ENCODE measurements around the gene KCNK3.
"Not testable (repeated sequence)": the region's sequence is repeated elsewhere in the genome, so short reads cannot be mapped to it uniquely, and the experiment has no call there.

Gene KCNK3

GRCh38 chr2:26733413-26733812, 40.9 kb downstream of the KCNK3 start:
- DNase-seq = no peak

- DNase-seq = no peak
Observed at GRCh38 chr2:26735097-26735496, 42.6 kb downstream of the KCNK3 start.

- no peak for DNase-seq
Observed at GRCh38 chr2:26735883-26736588, 43.5 kb downstream of the KCNK3 start.

- no peak for DNase-seq
Observed at GRCh38 chr2:26737221-26737620, 44.7 kb downstream of the KCNK3 start.

- DNase-seq = no peak
Observed at GRCh38 chr2:26738481-26738880, 46.0 kb downstream of the KCNK3 start.

GRCh38 chr2:26739514-26739913, 47.0 kb downstream of the KCNK3 start:
- DNase-seq = no peak

GRCh38 chr2:26740346-26740745, 47.8 kb downstream of the KCNK3 start:
- DNase-seq = no peak

GRCh38 chr2:26740890-26741302, 48.4 kb downstream of the KCNK3 start:
- no peak for DNase-seq

- DNase-seq = no peak
Observed at GRCh38 chr2:26742048-26742770, 49.7 kb downstream of the KCNK3 start.

- no peak for DNase-seq
Observed at GRCh38 chr2:26743852-26744251, 51.3 kb downstream of the KCNK3 start.

- no peak for DNase-seq
Observed at GRCh38 chr2:26744953-26745352, 52.4 kb downstream of the KCNK3 start.

- DNase-seq = peak; percentile 26
Observed at GRCh38 chr2:26745609-26746327, 53.2 kb downstream of the KCNK3 start.

GRCh38 chr2:26746934-26747333, 54.4 kb downstream of the KCNK3 start:
- DNase-seq = no peak

GRCh38 chr2:26749787-26750420, 57.4 kb downstream of the KCNK3 start:
- peak; percentile 76 for DNase-seq

GRCh38 chr2:26750467-26750866, 57.9 kb downstream of the KCNK3 start:
- not testable (repeated sequence) for DNase-seq

GRCh38 chr2:26752656-26753055, 60.1 kb downstream of the KCNK3 start:
- DNase-seq = peak; percentile 14

- DNase-seq = no peak
Observed at GRCh38 chr2:26754539-26754938, 62.0 kb downstream of the KCNK3 start.

- DNase-seq = no peak
Observed at GRCh38 chr2:26754972-26755670, 62.6 kb downstream of the KCNK3 start.

GRCh38 chr2:26756337-26756736, 63.8 kb downstream of the KCNK3 start:
- no peak for DNase-seq

- DNase-seq = no peak
Observed at GRCh38 chr2:26757873-26758789, 65.6 kb downstream of the KCNK3 start.

- no peak for DNase-seq
Observed at GRCh38 chr2:26758790-26759321, 66.3 kb downstream of the KCNK3 start.

All from NCI-H526 treated with DMSO at 0.1 percent for 48 hours (cell line).